Inferior parietal cortex (tissue), 1 donor: ENCODE measurements around the gene YOD1.
A peak's percentile ranks its signal among the peaks of the same experiment; 100 is the strongest.

ENCODE experiments used
- DNase-seq: peaks from one replicate; pipeline ENCODE4 v3.0.0-alpha.2; 2016; ENCODE audit errors: extremely low spot score

YOD1 gene

GRCh38 chr1:207051191-207051943 lies at the start of gene YOD1:
TSS of gene YOD1 (minus strand) at chr1:207051208. CDS start at chr1:207051030, 178 bp downstream.
- DNase-seq, result no peak

- no peak for DNase-seq
Observed at GRCh38 chr1:207097871-207098324, 46.9 kb upstream of the YOD1 start.

- no peak for DNase-seq
Observed at GRCh38 chr1:207093944-207094343, 42.9 kb upstream of the YOD1 start.

- no peak for DNase-seq
Observed at GRCh38 chr1:207091200-207091908, 40.3 kb upstream of the YOD1 start.

GRCh38 chr1:207089627-207090355 lies 38.8 kb upstream of the YOD1 start:
- no peak for DNase-seq

GRCh38 chr1:207088701-207089626 lies 38.0 kb upstream of the YOD1 start, which contains the start of gene C4BPB:
TSS of gene C4BPB (plus strand) at chr1:207088860. CDS start at chr1:207089532, 672 bp downstream.
- DNase-seq, result no peak

GRCh38 chr1:207088161-207088560 lies 37.2 kb upstream of the YOD1 start:
- no peak for DNase-seq

GRCh38 chr1:207085887-207086286 lies 34.9 kb upstream of the YOD1 start:
- DNase-seq, result no peak

GRCh38 chr1:207084701-207085180 lies 33.7 kb upstream of the YOD1 start:
- peak; percentile 80 for DNase-seq

- no peak for DNase-seq
Observed at GRCh38 chr1:207084232-207084631, 33.2 kb upstream of the YOD1 start.

- no peak for DNase-seq
Observed at GRCh38 chr1:207081806-207082205, 30.8 kb upstream of the YOD1 start.

- DNase-seq, result no peak
Observed at GRCh38 chr1:207081088-207081487, 30.1 kb upstream of the YOD1 start.

- no peak for DNase-seq
Observed at GRCh38 chr1:207079706-207080241, 28.8 kb upstream of the YOD1 start.

GRCh38 chr1:207078578-207079132 lies 27.6 kb upstream of the YOD1 start:
- DNase-seq, result no peak

- peak; percentile 95 for DNase-seq
Observed at GRCh38 chr1:207077470-207078377, 26.7 kb upstream of the YOD1 start.

GRCh38 chr1:207077012-207077411 lies 26.0 kb upstream of the YOD1 start:
- no peak for DNase-seq

GRCh38 chr1:207076181-207076955 lies 25.4 kb upstream of the YOD1 start:
- no peak for DNase-seq
